Testis (tissue), 2 donors: Measurements from ENCODE around the gene SLC11A2.

ENCODE experiments used
- POLR2A ChIP-seq: fragments of 450-650 bp; IDR thresholded peaks from one replicate; pipeline ENCODE4 v1.6.1; 2017; ENCODE audit warnings: antibody characterized with exemption, mild to moderate bottlenecking, moderate library complexity
- TF ChIP-seq, protein P1 (sequence below), 3 experiments: fragments of 450-650 bp in 2 of 3; fragments of 200-600 bp in 1 of 3; sonication (generic) in 1 of 3; IDR thresholded peaks; one replicate each; pipeline ENCODE4 v1.5.1; 2016 to 2019; ENCODE audit warnings: antibody characterized with exemption in 3 of 3, mild to moderate bottlenecking in 2 of 3, moderate library complexity in 1 of 3

- TF ChIP-seq, protein P1, sequence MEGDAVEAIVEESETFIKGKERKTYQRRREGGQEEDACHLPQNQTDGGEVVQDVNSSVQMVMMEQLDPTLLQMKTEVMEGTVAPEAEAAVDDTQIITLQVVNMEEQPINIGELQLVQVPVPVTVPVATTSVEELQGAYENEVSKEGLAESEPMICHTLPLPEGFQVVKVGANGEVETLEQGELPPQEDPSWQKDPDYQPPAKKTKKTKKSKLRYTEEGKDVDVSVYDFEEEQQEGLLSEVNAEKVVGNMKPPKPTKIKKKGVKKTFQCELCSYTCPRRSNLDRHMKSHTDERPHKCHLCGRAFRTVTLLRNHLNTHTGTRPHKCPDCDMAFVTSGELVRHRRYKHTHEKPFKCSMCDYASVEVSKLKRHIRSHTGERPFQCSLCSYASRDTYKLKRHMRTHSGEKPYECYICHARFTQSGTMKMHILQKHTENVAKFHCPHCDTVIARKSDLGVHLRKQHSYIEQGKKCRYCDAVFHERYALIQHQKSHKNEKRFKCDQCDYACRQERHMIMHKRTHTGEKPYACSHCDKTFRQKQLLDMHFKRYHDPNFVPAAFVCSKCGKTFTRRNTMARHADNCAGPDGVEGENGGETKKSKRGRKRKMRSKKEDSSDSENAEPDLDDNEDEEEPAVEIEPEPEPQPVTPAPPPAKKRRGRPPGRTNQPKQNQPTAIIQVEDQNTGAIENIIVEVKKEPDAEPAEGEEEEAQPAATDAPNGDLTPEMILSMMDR (IDR thresholded peaks at IDR 0.05): no peak
- no peak for TF ChIP-seq POLR2A
Observed at GRCh38 chr12:50949801-50950302, 76.3 kb downstream of the SLC11A2 start.
